NCI-H146 treated with DMSO at 0.1 percent for 48 hours (cell line): ENCODE data around the gene PLPP3.

ENCODE experiments used
- DNase-seq: peaks from one replicate; lab custom pipeline; 2025; ENCODE audit not compliant: unreplicated experiment; lab: John Stamatoyannopoulos, UW

The PLPP3 gene

DNA sequence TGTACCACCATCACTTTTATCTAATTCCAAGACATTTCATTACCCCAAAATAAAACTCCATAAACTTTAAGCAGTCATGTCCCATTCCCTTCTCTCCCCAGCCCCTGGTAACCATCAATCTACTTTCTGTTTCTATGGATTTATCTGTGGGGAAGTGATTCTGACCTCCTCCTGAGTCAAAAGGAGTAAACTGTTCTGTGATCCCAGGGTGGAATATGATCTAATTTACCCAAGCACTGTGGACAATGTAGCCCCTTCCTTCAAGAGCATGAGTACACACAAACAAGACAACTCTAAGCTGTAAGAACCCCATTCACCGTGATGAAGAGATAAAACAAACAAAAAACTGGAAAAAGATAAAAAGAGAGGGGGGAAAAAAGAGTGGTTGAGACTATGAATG, 77.9 kb downstream of the PLPP3 start:
- DNase-seq: no peak

DNA sequence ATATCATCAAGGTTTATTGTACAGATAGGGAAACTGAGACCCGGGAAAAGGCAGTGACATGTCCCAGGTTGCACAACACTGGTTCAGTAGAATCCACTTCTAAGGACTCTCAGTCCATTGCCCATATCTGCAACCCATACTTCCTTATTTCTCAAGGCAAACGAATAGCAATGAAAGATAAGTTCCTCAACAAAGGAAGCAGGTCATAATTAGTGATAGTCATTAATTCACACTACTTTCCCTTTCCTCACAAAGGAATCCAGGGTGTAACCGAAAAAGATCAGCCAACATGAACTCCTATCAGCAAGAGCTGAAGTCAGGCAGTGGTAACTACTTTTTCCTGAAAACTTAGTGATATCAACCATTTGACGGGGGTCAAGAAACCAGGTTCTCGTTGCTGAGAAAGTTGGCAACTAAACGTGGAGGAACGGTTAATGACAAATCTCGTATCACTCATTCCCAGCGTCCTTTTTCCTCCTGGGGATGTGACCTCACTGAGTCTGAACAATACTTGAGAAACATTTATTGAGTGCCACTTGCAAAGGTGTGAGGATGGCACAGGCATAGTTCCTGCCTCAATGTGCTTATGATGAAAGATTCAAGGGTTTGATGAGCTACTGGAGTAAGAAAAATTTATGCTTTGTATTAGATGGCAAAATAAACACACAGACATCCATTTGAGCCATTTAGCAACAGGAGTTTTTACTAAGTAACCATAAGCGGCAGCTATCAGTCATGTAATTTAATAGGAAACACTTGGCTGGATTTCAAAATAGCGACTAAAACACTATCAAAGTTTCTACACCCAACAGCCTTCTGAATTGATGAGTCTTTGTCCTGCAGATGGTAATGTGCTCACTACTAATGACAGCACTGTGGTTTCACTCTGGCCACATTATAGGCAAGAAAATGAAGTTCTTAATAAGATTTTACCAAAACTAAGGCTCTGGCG, 82.3 kb downstream of the PLPP3 start:
- no peak for DNase-seq

DNA sequence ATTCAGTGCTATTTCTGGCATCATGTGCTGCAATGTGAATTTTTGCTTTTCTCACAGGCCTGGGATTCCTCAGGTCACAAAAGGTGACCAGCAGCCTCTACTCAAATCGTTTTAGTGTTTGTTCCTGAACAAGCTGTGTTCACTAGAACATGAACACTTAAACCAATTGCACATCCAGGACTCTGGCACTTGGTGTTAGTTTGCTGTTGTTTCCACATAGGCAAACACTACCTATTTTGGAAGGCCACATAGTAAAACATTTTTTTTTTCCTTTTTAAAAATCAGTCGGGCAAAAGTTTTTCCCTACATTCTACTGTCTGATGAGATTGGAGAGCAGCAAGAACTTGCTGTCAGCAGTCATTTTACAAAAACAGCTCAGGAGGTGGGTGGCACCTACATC, 83.2 kb downstream of the PLPP3 start:
- DNase-seq: no peak

GRCh38 chr1:56495538-56495937, 83.8 kb downstream of the PLPP3 start:
- DNase-seq: no peak

- DNase-seq: no peak
Measured at GRCh38 chr1:56494306-56494705, 85.1 kb downstream of the PLPP3 start.

- DNase-seq: no peak
Measured at GRCh38 chr1:56493826-56494225, 85.5 kb downstream of the PLPP3 start.

GRCh38 chr1:56491441-56491840, 87.9 kb downstream of the PLPP3 start:
- no peak for DNase-seq

- DNase-seq: no peak
Measured at GRCh38 chr1:56490619-56491018, 88.7 kb downstream of the PLPP3 start.

- DNase-seq: no peak
Measured at GRCh38 chr1:56489695-56490094, 89.7 kb downstream of the PLPP3 start.

- no peak for DNase-seq
Measured at GRCh38 chr1:56484695-56485094, 94.7 kb downstream of the PLPP3 start.

DNA sequence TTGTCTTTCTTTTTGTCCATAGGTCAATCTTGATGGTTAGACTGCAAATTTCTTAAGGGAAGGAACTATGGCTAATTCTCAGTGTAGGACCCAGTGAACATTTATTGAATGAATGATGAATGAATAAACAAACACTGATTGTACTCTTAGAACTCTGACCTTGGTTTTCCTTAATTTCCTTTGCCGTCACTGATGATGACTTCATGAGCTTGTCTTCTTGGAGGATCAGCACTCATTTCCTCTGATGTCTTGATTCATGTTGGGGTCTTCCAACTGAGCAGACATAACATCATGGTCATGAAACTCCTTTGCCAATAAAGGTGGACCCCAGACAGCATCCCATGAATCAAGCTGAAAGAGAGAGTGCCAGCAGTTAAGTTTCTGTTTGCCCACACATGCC, 96.3 kb downstream of the PLPP3 start:
- no peak for DNase-seq

GRCh38 chr1:56482486-56482885, 96.9 kb downstream of the PLPP3 start:
- no peak for DNase-seq

DNA sequence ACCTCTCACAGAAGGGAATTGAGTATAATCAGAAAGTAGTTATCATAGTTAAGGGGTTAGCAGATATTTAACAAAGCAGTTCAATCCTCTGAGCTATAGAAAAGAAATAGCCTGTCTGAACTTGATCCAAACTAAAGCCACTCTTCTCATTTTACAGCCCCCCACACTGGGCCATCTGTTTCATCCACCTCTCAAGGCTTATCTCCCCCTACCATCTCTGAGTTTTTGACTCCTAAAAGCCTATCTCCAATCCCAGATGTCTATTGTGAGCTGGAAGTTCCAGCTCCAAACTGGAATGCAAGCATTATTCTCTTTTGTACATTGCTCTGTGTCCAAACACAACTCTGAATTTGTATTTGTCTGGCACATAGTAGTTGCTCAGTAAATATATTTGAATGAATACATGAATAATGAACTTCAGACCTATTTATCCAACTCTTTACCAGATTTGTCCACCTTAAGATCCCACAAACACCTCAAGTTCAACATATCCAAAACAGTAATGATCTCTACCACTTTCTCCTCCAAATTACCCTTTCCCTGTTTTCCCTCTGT, 98.1 kb downstream of the PLPP3 start:
- DNase-seq: no peak

DNA sequence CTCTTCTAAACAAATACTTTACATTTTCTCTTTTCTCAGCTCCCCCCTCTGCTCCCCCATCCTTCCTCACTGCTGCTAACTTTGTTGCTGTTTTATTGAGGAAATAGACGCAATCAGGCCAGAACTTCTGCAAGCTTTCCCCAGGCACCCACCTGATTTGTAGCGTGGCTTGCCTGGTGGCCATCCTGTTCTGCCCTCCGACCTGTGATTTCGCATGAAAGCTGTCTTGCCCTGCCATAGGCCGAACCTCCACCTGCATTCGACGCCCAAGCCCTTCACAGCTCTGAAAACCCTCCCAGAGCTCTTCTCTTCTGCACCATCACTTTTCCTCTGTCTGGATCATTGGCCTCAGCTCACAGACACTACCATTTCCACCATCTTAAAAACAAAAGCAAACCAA, 100.6 kb downstream of the PLPP3 start:
- DNase-seq: no peak

- no peak for DNase-seq
Measured at GRCh38 chr1:56477164-56478111, 101.9 kb downstream of the PLPP3 start.

DNA sequence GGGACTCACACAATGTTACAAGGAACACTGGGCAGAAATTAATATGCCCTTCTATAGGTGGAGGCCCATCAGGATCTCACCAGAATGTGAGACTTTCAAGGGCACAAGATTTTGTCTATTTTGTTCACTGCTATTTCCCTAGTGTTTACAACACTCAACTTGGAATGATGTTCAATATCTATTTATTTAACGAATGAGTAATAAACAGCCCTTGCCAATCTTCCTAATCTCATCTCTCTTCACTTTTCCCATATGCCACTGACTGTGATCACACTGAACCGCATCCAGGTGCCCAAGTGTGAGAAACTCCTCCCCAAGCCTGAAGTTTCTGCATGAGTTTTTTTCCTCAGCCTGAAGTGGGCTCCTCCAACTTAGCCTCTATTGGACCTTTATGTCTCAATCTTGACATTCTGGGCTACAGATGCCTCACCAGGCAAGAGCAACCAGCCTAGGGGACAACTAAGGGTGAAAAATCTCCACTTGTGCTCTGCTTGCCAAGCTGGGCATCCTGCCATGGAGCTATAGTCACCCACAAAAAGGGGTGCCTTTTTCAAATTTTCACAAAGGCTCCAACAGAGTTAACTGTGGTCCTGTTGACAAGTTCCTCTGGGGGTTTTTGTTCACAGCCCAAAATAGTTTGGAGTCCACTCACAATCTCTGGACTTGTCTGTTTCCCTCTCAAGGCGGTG, 105.6 kb downstream of the PLPP3 start:
- no peak for DNase-seq

- DNase-seq: no peak
Measured at GRCh38 chr1:56472860-56473259, 106.5 kb downstream of the PLPP3 start.

- DNase-seq: no peak
Measured at GRCh38 chr1:56469640-56470371, 109.6 kb downstream of the PLPP3 start.

- DNase-seq: no peak
Measured at GRCh38 chr1:56468518-56468917, 110.8 kb downstream of the PLPP3 start.

DNA sequence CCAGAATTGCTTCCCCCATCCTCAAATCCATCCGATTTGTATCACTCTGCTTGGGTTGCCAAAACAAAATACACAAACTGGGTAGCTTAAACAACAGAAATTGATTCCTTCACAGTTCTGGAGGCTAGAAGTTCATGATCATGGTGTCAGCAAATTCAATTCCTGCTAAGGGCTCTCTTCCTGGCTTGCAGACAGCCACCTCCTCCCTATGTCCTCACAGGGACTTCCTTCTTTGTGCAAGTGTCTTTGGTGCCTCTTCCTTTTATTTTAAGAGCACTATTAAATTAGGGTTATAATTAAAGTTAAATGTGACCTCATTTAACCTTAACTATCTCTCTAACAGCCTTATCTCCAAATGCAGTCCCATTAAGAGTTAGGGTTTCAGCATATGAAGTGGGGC, 112.8 kb downstream of the PLPP3 start:
- no peak for DNase-seq
